ENCODE results near the gene KIF26B. TPM values are rescaled to one million over a fixed set of nuclear protein-coding genes. Genes with fewer than 3 reads are reported as not detected.

Gene KIF26B
- total and polyA plus RNA-seq, 10 of the 15 experiments (the other 5 are each of a cell fraction or from before 2014, with no cell fraction given): 0.35 to 11.6 (median 2.2) TPM

DNA sequence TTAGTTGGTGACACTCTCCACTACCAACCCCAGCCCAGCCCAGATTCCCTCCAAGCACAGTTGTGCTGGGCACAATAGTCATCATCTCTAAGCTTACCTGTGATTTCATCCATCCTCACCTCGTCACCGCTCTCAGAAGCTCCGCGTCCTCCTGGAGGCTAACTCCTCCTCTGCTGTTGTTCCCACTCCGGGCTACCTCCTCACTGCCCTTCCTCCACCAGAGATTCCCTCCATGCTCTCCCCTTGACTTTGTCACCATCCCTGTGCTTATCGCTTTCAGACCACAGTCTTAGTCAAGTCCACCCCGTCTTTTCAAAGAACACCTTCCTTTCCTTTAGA, 47.0 kb upstream of the KIF26B start:
- Histone ChIP-seq H3K27ac (ENCODE audit: control insufficient read depth, insufficient read depth) (no peak overlapping the region), H3K4me1 (ENCODE audit: control insufficient read depth, insufficient read depth, low read length) (no peaks in the 10 kb centered on the region), H3K4me2 (ENCODE audit: control insufficient read depth, insufficient read depth) (no peak overlapping the region), H3K9me3 (replicated peaks; ENCODE audit: control insufficient read depth, insufficient read depth, low read length) (no peaks in the 10 kb centered on the region), H3K27me3 (replicated peaks in 1 of 2; ENCODE audit: control insufficient read depth in 2 of 2, insufficient read depth in 2 of 2, low read length in 1 of 2) (no peaks in the 10 kb centered on the region; a peak in 1 of 4 replicates), H3K79me2 (ENCODE audit: control insufficient read depth, insufficient read depth, low read length) (no peaks in the 10 kb centered on the region), H3K4me3 (no peak overlapping the region), H3K36me3 (ENCODE audit: control insufficient read depth in 2 of 2, insufficient read depth in 2 of 2, low read length in 1 of 2) (no peaks in the 10 kb centered on the region), H2AFZ (ENCODE audit: control insufficient read depth, low read depth, low read length) (no peak overlapping the region), H4K20me1 (ENCODE audit: control insufficient read depth, insufficient read depth) (no peaks in the 10 kb centered on the region), H3K9ac (ENCODE audit: control insufficient read depth, insufficient read depth, low read length) (no peak overlapping the region)
- SMC1A ChIA-PET (ENCODE audit: uncharacterized antibody, unreplicated experiment): no interaction called here
- BruUV-seq (replicated peaks): no TSS peak
- WGBS (ENCODE audit: insufficient coverage, insufficient replicate concordance, low lambda C conversion rate, missing lambda C conversion rate): 77% methylated on average over 7 of the region's 7 CpGs
- CTCF ChIA-PET: no interaction called here
- TF ChIP-seq, protein P1, sequence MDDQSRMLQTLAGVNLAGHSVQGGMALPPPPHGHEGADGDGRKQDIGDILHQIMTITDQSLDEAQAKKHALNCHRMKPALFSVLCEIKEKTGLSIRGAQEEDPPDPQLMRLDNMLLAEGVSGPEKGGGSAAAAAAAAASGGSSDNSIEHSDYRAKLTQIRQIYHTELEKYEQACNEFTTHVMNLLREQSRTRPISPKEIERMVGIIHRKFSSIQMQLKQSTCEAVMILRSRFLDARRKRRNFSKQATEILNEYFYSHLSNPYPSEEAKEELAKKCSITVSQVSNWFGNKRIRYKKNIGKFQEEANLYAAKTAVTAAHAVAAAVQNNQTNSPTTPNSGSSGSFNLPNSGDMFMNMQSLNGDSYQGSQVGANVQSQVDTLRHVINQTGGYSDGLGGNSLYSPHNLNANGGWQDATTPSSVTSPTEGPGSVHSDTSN (IDR thresholded peaks at IDR 0.05; ENCODE audit: insufficient replicate concordance, low read depth, low read length): no peak
- TF ChIP-seq GABPA (IDR thresholded peaks at IDR 0.05; ENCODE audit: low read depth) (no peak), SIN3A (IDR thresholded peaks at IDR 0.05; ENCODE audit: low read depth, low read length) (no peak), ZNF217 (IDR thresholded peaks at IDR 0.05) (no peak), CEBPB (IDR thresholded peaks at IDR 0.05; ENCODE audit: borderline replicate concordance in 1 of 2, low read depth in 2 of 2, low read length in 2 of 2) (no peak), KLF5 (IDR thresholded peaks at IDR 0.05; ENCODE audit: partially characterized antibody) (no peak), NR2C2 (IDR thresholded peaks at IDR 0.05; ENCODE audit: borderline replicate concordance, control insufficient read depth, insufficient read length, low read depth) (no peak)
- TF ChIP-seq, protein P2, sequence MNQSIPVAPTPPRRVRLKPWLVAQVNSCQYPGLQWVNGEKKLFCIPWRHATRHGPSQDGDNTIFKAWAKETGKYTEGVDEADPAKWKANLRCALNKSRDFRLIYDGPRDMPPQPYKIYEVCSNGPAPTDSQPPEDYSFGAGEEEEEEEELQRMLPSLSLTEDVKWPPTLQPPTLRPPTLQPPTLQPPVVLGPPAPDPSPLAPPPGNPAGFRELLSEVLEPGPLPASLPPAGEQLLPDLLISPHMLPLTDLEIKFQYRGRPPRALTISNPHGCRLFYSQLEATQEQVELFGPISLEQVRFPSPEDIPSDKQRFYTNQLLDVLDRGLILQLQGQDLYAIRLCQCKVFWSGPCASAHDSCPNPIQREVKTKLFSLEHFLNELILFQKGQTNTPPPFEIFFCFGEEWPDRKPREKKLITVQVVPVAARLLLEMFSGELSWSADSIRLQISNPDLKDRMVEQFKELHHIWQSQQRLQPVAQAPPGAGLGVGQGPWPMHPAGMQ (IDR thresholded peaks at IDR 0.05; ENCODE audit: borderline replicate concordance): no peak
- TF ChIP-seq, protein P3, sequence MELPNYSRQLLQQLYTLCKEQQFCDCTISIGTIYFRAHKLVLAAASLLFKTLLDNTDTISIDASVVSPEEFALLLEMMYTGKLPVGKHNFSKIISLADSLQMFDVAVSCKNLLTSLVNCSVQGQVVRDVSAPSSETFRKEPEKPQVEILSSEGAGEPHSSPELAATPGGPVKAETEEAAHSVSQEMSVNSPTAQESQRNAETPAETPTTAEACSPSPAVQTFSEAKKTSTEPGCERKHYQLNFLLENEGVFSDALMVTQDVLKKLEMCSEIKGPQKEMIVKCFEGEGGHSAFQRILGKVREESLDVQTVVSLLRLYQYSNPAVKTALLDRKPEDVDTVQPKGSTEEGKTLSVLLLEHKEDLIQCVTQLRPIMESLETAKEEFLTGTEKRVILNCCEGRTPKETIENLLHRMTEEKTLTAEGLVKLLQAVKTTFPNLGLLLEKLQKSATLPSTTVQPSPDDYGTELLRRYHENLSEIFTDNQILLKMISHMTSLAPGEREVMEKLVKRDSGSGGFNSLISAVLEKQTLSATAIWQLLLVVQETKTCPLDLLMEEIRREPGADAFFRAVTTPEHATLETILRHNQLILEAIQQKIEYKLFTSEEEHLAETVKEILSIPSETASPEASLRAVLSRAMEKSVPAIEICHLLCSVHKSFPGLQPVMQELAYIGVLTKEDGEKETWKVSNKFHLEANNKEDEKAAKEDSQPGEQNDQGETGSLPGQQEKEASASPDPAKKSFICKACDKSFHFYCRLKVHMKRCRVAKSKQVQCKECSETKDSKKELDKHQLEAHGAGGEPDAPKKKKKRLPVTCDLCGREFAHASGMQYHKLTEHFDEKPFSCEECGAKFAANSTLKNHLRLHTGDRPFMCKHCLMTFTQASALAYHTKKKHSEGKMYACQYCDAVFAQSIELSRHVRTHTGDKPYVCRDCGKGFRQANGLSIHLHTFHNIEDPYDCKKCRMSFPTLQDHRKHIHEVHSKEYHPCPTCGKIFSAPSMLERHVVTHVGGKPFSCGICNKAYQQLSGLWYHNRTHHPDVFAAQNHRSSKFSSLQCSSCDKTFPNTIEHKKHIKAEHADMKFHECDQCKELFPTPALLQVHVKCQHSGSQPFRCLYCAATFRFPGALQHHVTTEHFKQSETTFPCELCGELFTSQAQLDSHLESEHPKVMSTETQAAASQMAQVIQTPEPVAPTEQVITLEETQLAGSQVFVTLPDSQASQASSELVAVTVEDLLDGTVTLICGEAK (IDR thresholded peaks at IDR 0.05; ENCODE audit: borderline replicate concordance): no peak
- TF ChIP-seq, protein P4, sequence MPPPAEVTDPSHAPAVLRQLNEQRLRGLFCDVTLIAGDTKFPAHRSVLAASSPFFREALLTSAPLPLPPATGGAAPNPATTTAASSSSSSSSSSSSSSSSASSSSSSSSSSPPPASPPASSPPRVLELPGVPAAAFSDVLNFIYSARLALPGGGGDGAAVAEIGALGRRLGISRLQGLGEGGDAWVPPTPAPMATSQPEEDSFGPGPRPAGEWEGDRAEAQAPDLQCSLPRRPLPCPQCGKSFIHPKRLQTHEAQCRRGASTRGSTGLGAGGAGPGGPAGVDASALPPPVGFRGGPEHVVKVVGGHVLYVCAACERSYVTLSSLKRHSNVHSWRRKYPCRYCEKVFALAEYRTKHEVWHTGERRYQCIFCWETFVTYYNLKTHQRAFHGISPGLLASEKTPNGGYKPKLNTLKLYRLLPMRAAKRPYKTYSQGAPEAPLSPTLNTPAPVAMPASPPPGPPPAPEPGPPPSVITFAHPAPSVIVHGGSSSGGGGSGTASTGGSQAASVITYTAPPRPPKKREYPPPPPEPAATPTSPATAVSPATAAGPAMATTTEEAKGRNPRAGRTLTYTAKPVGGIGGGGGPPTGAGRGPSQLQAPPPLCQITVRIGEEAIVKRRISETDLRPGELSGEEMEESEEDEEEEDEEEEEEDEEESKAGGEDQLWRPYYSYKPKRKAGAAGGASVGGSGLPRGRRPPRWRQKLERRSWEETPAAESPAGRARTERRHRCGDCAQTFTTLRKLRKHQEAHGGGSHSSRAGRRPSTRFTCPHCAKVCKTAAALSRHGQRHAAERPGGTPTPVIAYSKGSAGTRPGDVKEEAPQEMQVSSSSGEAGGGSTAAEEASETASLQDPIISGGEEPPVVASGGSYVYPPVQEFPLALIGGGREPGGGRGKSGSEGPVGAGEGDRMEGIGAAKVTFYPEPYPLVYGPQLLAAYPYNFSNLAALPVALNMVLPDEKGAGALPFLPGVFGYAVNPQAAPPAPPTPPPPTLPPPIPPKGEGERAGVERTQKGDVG (CRISPR knock-in tag; IDR thresholded peaks at IDR 0.05): no peak
- in situ Hi-C loops (cut with MboI): no loop called here
- DNase-seq (ENCODE audit: low read depth, low spot score): no peak
- RAD21 ChIA-PET (ENCODE audit: unreplicated experiment): no interaction called here
- no peak for ATAC-seq
- FAIRE-seq: no peak
- intact Hi-C loops (cut with micrococcal nuclease; ENCODE audit: unreplicated experiment): no loop called here
- POLR2A ChIA-PET: no interaction called here
